ENCODE results near the gene RNF26.

The RNF26 gene

GRCh38 chr11:119380827-119381180, 46.5 kb downstream of the RNF26 start:
- TF ChIP-seq MAX (IDR thresholded peaks at IDR 0.05) (no peak), ZBTB7A (IDR thresholded peaks at IDR 0.05; ENCODE audit: low read depth) (no peak), TAF1 (IDR thresholded peaks at IDR 0.05; ENCODE audit: low read depth) (no peak), YY1 (IDR thresholded peaks at IDR 0.05; ENCODE audit: low read depth) (no peak), EGR1 (IDR thresholded peaks at IDR 0.05) (no peak), CEBPB (IDR thresholded peaks at IDR 0.05) (no peak), RAD21 (IDR thresholded peaks at IDR 0.05; ENCODE audit: low read depth) (no peak), TCF12 (IDR thresholded peaks at IDR 0.05; ENCODE audit: low read depth) (no peak; the same call in 1 of the 2 replicates), CREB1 (IDR thresholded peaks at IDR 0.05; ENCODE audit: low read depth) (no peak)

- TF ChIP-seq CREB1 (IDR thresholded peaks at IDR 0.05; ENCODE audit: low read depth) (peak; percentile 88), EP300 (IDR thresholded peaks at IDR 0.05; ENCODE audit: borderline replicate concordance) (peak; percentile 54; the same call in 1 of the 2 replicates), FOXM1 (IDR thresholded peaks at IDR 0.05; ENCODE audit: borderline replicate concordance, low read depth) (0 out of 2 replicates have a peak, but pooled peaks have one; percentile 44), TCF12 (IDR thresholded peaks at IDR 0.05; ENCODE audit: low read depth) (peak; percentile 30; the same call in 1 of the 2 replicates), EGR1 (IDR thresholded peaks at IDR 0.05) (no peak), MAX (IDR thresholded peaks at IDR 0.05) (peak; percentile 100), TAF1 (IDR thresholded peaks at IDR 0.05; ENCODE audit: low read depth) (no peak; the same call in 1 of the 2 replicates), REST (IDR thresholded peaks at IDR 0.05; ENCODE audit: low read depth) (no peak), RAD21 (IDR thresholded peaks at IDR 0.05; ENCODE audit: low read depth) (peak; percentile 58; the same call in 1 of the 2 replicates), TEAD4 (IDR thresholded peaks at IDR 0.05) (peak; percentile 70), ZBTB7A (IDR thresholded peaks at IDR 0.05; ENCODE audit: low read depth) (no peak), NFIC (IDR thresholded peaks at IDR 0.05) (no peak), USF1 (IDR thresholded peaks at IDR 0.05) (peak; percentile 89), YY1 (IDR thresholded peaks at IDR 0.05; ENCODE audit: low read depth) (no peak), CEBPB (IDR thresholded peaks at IDR 0.05) (peak; percentile 58; the same call in 1 of the 2 replicates)
Measured at GRCh38 chr11:119381181-119381988, 47.1 kb downstream of the RNF26 start, which contains the start of gene USP2. USP2 (minus strand) TSS chr11:119381690; CDS start chr11:119373480, 8,210 bp downstream.

GRCh38 chr11:119382101-119382500, 47.8 kb downstream of the RNF26 start:
- TF ChIP-seq CEBPB (IDR thresholded peaks at IDR 0.05) (no peak), CREB1 (IDR thresholded peaks at IDR 0.05; ENCODE audit: low read depth) (no peak), USF1 (IDR thresholded peaks at IDR 0.05) (no peak)

- TF ChIP-seq CREB1 (IDR thresholded peaks at IDR 0.05; ENCODE audit: low read depth) = no peak
- TF ChIP-seq YY1 (IDR thresholded peaks at IDR 0.05; ENCODE audit: low read depth) = no peak
- TF ChIP-seq FOXM1 (IDR thresholded peaks at IDR 0.05; ENCODE audit: borderline replicate concordance, low read depth) = no peak
- no peak for TF ChIP-seq CEBPB (IDR thresholded peaks at IDR 0.05)
- no peak for TF ChIP-seq RAD21 (IDR thresholded peaks at IDR 0.05; ENCODE audit: low read depth)
- TF ChIP-seq ZBTB7A (IDR thresholded peaks at IDR 0.05; ENCODE audit: low read depth) = no peak
- no peak for TF ChIP-seq EP300 (IDR thresholded peaks at IDR 0.05; ENCODE audit: borderline replicate concordance)
- TF ChIP-seq REST (IDR thresholded peaks at IDR 0.05; ENCODE audit: low read depth) = no peak
- no peak for TF ChIP-seq TAF1 (IDR thresholded peaks at IDR 0.05; ENCODE audit: low read depth)
- TF ChIP-seq TEAD4 (IDR thresholded peaks at IDR 0.05) = no peak
Measured at GRCh38 chr11:119384332-119384731, 50.0 kb downstream of the RNF26 start.

Measured in Ishikawa (cell line).